MM.1S (cell line): ENCODE data around the gene RINL.

ENCODE experiments used
- CTCF ChIP-seq: fragments of 300-600 bp; sonication (generic); IDR thresholded peaks from 2 replicates; pipeline ENCODE4 v1.5.1; 2016; ENCODE audit warnings: antibody characterized with exemption, low read length, mixed read lengths
- EZH2 ChIP-seq: fragments of 300-600 bp; sonication (generic); optimal IDR thresholded peaks from 2 replicates; pipeline ENCODE3; 2017; ENCODE audit warnings: low read depth, mild to moderate bottlenecking, antibody characterized with exemption, low read length, mixed read lengths

GRCh38 chr19:38918526-38918925 is 40.5 kb upstream of the RINL start:
- no peak for TF ChIP-seq CTCF
- no peak for TF ChIP-seq EZH2
